Measurements from ENCODE around the gene PSMD5. TPM values are rescaled to one million over a fixed set of nuclear protein-coding genes. Genes with fewer than 3 reads are reported as not detected.

Gene PSMD5
- total RNA-seq, 1 experiment from 2014 or later: 53.0 TPM

DNA sequence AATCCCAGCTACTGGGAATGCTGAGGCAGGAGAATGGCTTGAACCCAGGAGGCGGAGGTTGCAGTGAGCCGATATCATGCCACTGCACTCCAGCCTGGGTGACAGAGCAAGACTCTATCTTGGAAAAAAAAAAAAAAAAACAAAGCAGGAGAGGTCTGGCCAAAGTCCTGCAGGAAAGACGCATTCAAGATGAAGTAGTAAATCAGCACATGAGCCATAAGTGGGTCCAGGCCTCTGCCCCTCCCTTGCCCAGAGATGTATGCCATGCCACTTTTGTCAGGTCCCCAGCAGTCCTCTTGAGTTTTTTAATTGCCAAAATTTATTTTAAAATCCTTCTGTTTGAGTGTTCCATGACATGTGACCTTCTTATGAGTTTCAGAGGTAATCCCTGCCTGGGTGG is 42.7 kb upstream of the PSMD5 start:
- ChIA-PET CTCF (no interaction called here), POLR2A (no interaction called here)
- no peak for ATAC-seq
- Histone ChIP-seq H3K27me3 (ENCODE audit: control insufficient read depth, insufficient read depth, low read length) (no peaks in the 10 kb centered on the region), H3K4me3 (ENCODE audit: low read depth in 2 of 2, low read length in 2 of 2) (no peak overlapping the region), H3K36me3 (ENCODE audit: control insufficient read depth, insufficient read depth, low read length) (no peaks in the 10 kb centered on the region), H3K4me1 (ENCODE audit: control insufficient read depth, insufficient read depth, low read length) (no peaks in the 10 kb centered on the region; the same call in 1 of the 2 replicates), H3K9me3 (ENCODE audit: control insufficient read depth, insufficient read depth, low read depth, low read length) (no peaks in the 10 kb centered on the region), H3K27ac (ENCODE audit: low read length) (no peak overlapping the region)
- no peak for DNase-seq (ENCODE audit: low read depth, low spot score)
- intact Hi-C loops (cut with micrococcal nuclease; ENCODE audit: unreplicated experiment): no loop called here
- in situ Hi-C loops (cut with HindIII; ENCODE audit: low pct_unique_long_range_greater_than_20kb, low sequenced_read_pairs): no loop called here
- TF ChIP-seq, protein P1, sequence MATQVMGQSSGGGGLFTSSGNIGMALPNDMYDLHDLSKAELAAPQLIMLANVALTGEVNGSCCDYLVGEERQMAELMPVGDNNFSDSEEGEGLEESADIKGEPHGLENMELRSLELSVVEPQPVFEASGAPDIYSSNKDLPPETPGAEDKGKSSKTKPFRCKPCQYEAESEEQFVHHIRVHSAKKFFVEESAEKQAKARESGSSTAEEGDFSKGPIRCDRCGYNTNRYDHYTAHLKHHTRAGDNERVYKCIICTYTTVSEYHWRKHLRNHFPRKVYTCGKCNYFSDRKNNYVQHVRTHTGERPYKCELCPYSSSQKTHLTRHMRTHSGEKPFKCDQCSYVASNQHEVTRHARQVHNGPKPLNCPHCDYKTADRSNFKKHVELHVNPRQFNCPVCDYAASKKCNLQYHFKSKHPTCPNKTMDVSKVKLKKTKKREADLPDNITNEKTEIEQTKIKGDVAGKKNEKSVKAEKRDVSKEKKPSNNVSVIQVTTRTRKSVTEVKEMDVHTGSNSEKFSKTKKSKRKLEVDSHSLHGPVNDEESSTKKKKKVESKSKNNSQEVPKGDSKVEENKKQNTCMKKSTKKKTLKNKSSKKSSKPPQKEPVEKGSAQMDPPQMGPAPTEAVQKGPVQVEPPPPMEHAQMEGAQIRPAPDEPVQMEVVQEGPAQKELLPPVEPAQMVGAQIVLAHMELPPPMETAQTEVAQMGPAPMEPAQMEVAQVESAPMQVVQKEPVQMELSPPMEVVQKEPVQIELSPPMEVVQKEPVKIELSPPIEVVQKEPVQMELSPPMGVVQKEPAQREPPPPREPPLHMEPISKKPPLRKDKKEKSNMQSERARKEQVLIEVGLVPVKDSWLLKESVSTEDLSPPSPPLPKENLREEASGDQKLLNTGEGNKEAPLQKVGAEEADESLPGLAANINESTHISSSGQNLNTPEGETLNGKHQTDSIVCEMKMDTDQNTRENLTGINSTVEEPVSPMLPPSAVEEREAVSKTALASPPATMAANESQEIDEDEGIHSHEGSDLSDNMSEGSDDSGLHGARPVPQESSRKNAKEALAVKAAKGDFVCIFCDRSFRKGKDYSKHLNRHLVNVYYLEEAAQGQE (IDR thresholded peaks at IDR 0.05; ENCODE audit: insufficient read depth in 1 of 2, low read depth in 2 of 2, low read length in 1 of 2): no peak
- TF ChIP-seq POLR2AphosphoS5 (IDR thresholded peaks at IDR 0.05; ENCODE audit: low read depth, low read length): no peak
- TF ChIP-seq SIN3A (IDR thresholded peaks at IDR 0.05; ENCODE audit: borderline replicate concordance, insufficient read depth, low read depth, low read length): no peak
- TF ChIP-seq, protein P2, sequence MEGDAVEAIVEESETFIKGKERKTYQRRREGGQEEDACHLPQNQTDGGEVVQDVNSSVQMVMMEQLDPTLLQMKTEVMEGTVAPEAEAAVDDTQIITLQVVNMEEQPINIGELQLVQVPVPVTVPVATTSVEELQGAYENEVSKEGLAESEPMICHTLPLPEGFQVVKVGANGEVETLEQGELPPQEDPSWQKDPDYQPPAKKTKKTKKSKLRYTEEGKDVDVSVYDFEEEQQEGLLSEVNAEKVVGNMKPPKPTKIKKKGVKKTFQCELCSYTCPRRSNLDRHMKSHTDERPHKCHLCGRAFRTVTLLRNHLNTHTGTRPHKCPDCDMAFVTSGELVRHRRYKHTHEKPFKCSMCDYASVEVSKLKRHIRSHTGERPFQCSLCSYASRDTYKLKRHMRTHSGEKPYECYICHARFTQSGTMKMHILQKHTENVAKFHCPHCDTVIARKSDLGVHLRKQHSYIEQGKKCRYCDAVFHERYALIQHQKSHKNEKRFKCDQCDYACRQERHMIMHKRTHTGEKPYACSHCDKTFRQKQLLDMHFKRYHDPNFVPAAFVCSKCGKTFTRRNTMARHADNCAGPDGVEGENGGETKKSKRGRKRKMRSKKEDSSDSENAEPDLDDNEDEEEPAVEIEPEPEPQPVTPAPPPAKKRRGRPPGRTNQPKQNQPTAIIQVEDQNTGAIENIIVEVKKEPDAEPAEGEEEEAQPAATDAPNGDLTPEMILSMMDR (IDR thresholded peaks at IDR 0.05): no peak
- no peak for TF ChIP-seq TCF7L2 (IDR thresholded peaks at IDR 0.05; ENCODE audit: low read depth, low read length)
- no TSS peak for BruUV-seq (replicated peaks)

DNA sequence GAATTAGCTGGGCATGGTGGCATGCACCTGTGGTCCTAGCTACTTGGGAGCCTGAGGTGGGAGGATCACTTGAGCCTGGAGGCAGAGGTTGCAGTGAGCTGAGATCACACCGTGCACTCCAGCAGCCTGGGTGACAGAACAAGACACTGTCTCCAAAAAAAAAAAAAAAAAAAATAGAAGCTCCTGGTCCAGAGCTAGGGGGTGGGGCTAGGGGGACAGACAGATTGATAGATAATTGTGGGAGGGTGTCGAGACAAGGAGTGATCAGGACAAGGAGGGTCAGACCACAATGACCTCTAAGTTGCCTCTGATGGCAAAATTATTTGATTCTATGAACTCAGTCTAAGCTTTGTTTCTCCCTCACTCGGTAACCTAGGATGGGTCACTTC is 40.9 kb upstream of the PSMD5 start:
- ATAC-seq (no peak), DNase-seq (ENCODE audit: low read depth, low spot score) (no peak)
- Histone ChIP-seq H3K27me3 (ENCODE audit: control insufficient read depth, insufficient read depth, low read length) (no peaks in the 10 kb centered on the region), H3K9me3 (ENCODE audit: control insufficient read depth, insufficient read depth, low read depth, low read length) (no peaks in the 10 kb centered on the region), H3K4me3 (ENCODE audit: low read depth in 2 of 2, low read length in 2 of 2) (no peak overlapping the region), H3K27ac (ENCODE audit: low read length) (no peak overlapping the region), H3K36me3 (ENCODE audit: control insufficient read depth, insufficient read depth, low read length) (no peaks in the 10 kb centered on the region), H3K4me1 (ENCODE audit: control insufficient read depth, insufficient read depth, low read length) (peaks cover 3% of the 10 kb centered on the region; the same call in 1 of the 2 replicates)
- intact Hi-C loops (cut with micrococcal nuclease; ENCODE audit: unreplicated experiment): no loop called here
- no TSS peak for BruUV-seq (replicated peaks)
- in situ Hi-C loops (cut with HindIII; ENCODE audit: low pct_unique_long_range_greater_than_20kb, low sequenced_read_pairs): no loop called here
- CTCF ChIA-PET: no interaction called here
- POLR2A ChIA-PET: no interaction called here
- TF ChIP-seq, protein P2 (IDR thresholded peaks at IDR 0.05): no peak
- TF ChIP-seq SIN3A (IDR thresholded peaks at IDR 0.05; ENCODE audit: borderline replicate concordance, insufficient read depth, low read depth, low read length) (no peak), TCF7L2 (IDR thresholded peaks at IDR 0.05; ENCODE audit: low read depth, low read length) (no peak), POLR2AphosphoS5 (IDR thresholded peaks at IDR 0.05; ENCODE audit: low read depth, low read length) (no peak)
- TF ChIP-seq, protein P1 (IDR thresholded peaks at IDR 0.05; ENCODE audit: insufficient read depth in 1 of 2, low read depth in 2 of 2, low read length in 1 of 2): no peak
